ENCODE results near the gene SLC25A4. TPM values are rescaled to one million over a fixed set of nuclear protein-coding genes. Genes with fewer than 3 reads are reported as not detected.

SLC25A4 gene
- total RNA-seq, 2 experiments from 2014 or later, result 8.5 to 8.7 TPM

- CTCF ChIA-PET, result no interaction called here
- Mint-ChIP-seq H3K27ac (no peak overlapping the region), H3K4me1 (ENCODE audit: low read depth) (no peaks in the 10 kb centered on the region), H3K4me3 (no peak overlapping the region), H3K36me3 (ENCODE audit: low read depth) (no peaks in the 10 kb centered on the region), H3K9me3 (no peaks in the 10 kb centered on the region), H3K27me3 (peaks cover 10% of the 10 kb centered on the region)
- ATAC-seq (no peak), DNase-seq (no peak)
- intact Hi-C loops (cut with micrococcal nuclease), result no loop called here
- POLR2A ChIA-PET, result no interaction called here
- no peak for TF ChIP-seq CTCF (IDR thresholded peaks at IDR 0.05)
These were observed 32.7 kb upstream of the SLC25A4 start for GRCh38 chr4:185110375-185110823.

GRCh38 chr4:185112104-185112503, 31.0 kb upstream of the SLC25A4 start:
- POLR2A ChIA-PET, result no interaction called here
- H3K4me3 Mint-ChIP-seq, result no peak overlapping the region
- H3K27ac Mint-ChIP-seq, result no peak overlapping the region
- ATAC-seq (peak; percentile 47), DNase-seq (no peak)
- no peaks in the 10 kb centered on the region for H3K36me3 Mint-ChIP-seq (ENCODE audit: low read depth)
- CTCF ChIA-PET, result no interaction called here
- TF ChIP-seq CTCF (IDR thresholded peaks at IDR 0.05), result no peak
- peaks cover 10% of the 10 kb centered on the region for H3K27me3 Mint-ChIP-seq
- intact Hi-C loops (cut with micrococcal nuclease), result no loop called here
- no peaks in the 10 kb centered on the region for H3K9me3 Mint-ChIP-seq
- no peaks in the 10 kb centered on the region for H3K4me1 Mint-ChIP-seq (ENCODE audit: low read depth)

- ATAC-seq, result no peak
- no peak overlapping the region for H3K27ac Mint-ChIP-seq
- ChIA-PET CTCF (no interaction called here), POLR2A (no interaction called here)
- H3K4me3 Mint-ChIP-seq, result no peak overlapping the region
- H3K4me1 Mint-ChIP-seq (ENCODE audit: low read depth), result no peaks in the 10 kb centered on the region
- DNase-seq, result no peak
- H3K27me3 Mint-ChIP-seq, result peaks cover 9% of the 10 kb centered on the region
- TF ChIP-seq CTCF (IDR thresholded peaks at IDR 0.05), result no peak
- intact Hi-C loops (cut with micrococcal nuclease), result no loop called here
- H3K36me3 Mint-ChIP-seq (ENCODE audit: low read depth), result no peaks in the 10 kb centered on the region
- no peaks in the 10 kb centered on the region for H3K9me3 Mint-ChIP-seq
These were observed 29.7 kb upstream of the SLC25A4 start for GRCh38 chr4:185113340-185113739.

GRCh38 chr4:185115827-185116232, 27.2 kb upstream of the SLC25A4 start:
- CTCF ChIA-PET, result interaction anchor here (1.7 kb wide), 1 partner anchor 75 kb away, joined by 5 read pairs; no protein-coding TSS in a partner anchor
- intact Hi-C loops (cut with micrococcal nuclease), result no loop called here
- peaks cover 9% of the 10 kb centered on the region for H3K27me3 Mint-ChIP-seq
- DNase-seq, result peak; percentile 7
- no peak for TF ChIP-seq CTCF (IDR thresholded peaks at IDR 0.05)
- H3K36me3 Mint-ChIP-seq (ENCODE audit: low read depth), result no peaks in the 10 kb centered on the region
- no peak for ATAC-seq
- POLR2A ChIA-PET, result no interaction called here
- no peak overlapping the region for H3K4me3 Mint-ChIP-seq
- H3K27ac Mint-ChIP-seq, result no peak overlapping the region
- no peaks in the 10 kb centered on the region for H3K4me1 Mint-ChIP-seq (ENCODE audit: low read depth)
- H3K9me3 Mint-ChIP-seq, result no peaks in the 10 kb centered on the region

- ChIA-PET CTCF (interaction anchor here (1.0 kb wide), 2 partner anchors 66 to 78 kb away, joined by 3 read pairs; no protein-coding TSS in a partner anchor), POLR2A (no interaction called here)
- intact Hi-C loops (cut with micrococcal nuclease), result no loop called here
- no peak overlapping the region for H3K27ac Mint-ChIP-seq
- TF ChIP-seq CTCF (IDR thresholded peaks at IDR 0.05), result no peak
- H3K4me3 Mint-ChIP-seq, result no peak overlapping the region
- DNase-seq, result no peak
- no peak for ATAC-seq
- peaks cover 9% of the 10 kb centered on the region for H3K27me3 Mint-ChIP-seq
- no peaks in the 10 kb centered on the region for H3K4me1 Mint-ChIP-seq (ENCODE audit: low read depth)
- H3K36me3 Mint-ChIP-seq (ENCODE audit: low read depth), result no peaks in the 10 kb centered on the region
- no peaks in the 10 kb centered on the region for H3K9me3 Mint-ChIP-seq
These were observed 25.6 kb upstream of the SLC25A4 start for GRCh38 chr4:185117300-185117934.
